ENCODE measurements around the gene RDH14.
A peak's percentile ranks its signal among the peaks of the same experiment; 100 is the strongest.

Gene RDH14

GRCh38 chr2:18559531-18560030, 872 bp downstream of the RDH14 start:
- DNase-seq: no peak

- DNase-seq: no peak
These were observed 2.0 kb downstream of the RDH14 start for GRCh38 chr2:18558458-18558857.

GRCh38 chr2:18557121-18557520, 3.3 kb downstream of the RDH14 start:
- DNase-seq: no peak

GRCh38 chr2:18552351-18553077, 7.9 kb downstream of the RDH14 start:
- DNase-seq: no peak

- DNase-seq: no peak
These were observed 8.8 kb downstream of the RDH14 start for GRCh38 chr2:18551623-18552022.

GRCh38 chr2:18551169-18551568, 9.3 kb downstream of the RDH14 start:
- DNase-seq: no peak

GRCh38 chr2:18550433-18550832, 10.0 kb downstream of the RDH14 start:
- no peak for DNase-seq

- no peak for DNase-seq
These were observed 11.4 kb downstream of the RDH14 start for GRCh38 chr2:18549083-18549482.

- no peak for DNase-seq
These were observed 11.8 kb downstream of the RDH14 start for GRCh38 chr2:18548621-18549020.

- DNase-seq: no peak
These were observed 13.9 kb downstream of the RDH14 start for GRCh38 chr2:18546567-18546966.

- DNase-seq: no peak
These were observed 15.1 kb downstream of the RDH14 start for GRCh38 chr2:18545384-18545783.

- no peak for DNase-seq
These were observed 16.3 kb downstream of the RDH14 start for GRCh38 chr2:18544171-18544570.

- no peak for DNase-seq
These were observed 19.6 kb downstream of the RDH14 start for GRCh38 chr2:18540872-18541271.

GRCh38 chr2:18536697-18537096, 23.8 kb downstream of the RDH14 start:
- DNase-seq: no peak

- no peak for DNase-seq
These were observed 24.4 kb downstream of the RDH14 start for GRCh38 chr2:18536100-18536499.

GRCh38 chr2:18531194-18531593, 29.3 kb downstream of the RDH14 start:
- no peak for DNase-seq

GRCh38 chr2:18527822-18528221, 32.6 kb downstream of the RDH14 start:
- DNase-seq: no peak

GRCh38 chr2:18527326-18527725, 33.1 kb downstream of the RDH14 start:
- no peak for DNase-seq

- DNase-seq: no peak
These were observed 34.0 kb downstream of the RDH14 start for GRCh38 chr2:18526429-18526828.

GRCh38 chr2:18525852-18526251, 34.6 kb downstream of the RDH14 start:
- no peak for DNase-seq

- DNase-seq: no peak
These were observed 35.2 kb downstream of the RDH14 start for GRCh38 chr2:18525236-18525635.

- no peak for DNase-seq
These were observed 37.8 kb downstream of the RDH14 start for GRCh38 chr2:18522484-18523146.

- peak; percentile 22 for DNase-seq
These were observed 39.7 kb downstream of the RDH14 start for GRCh38 chr2:18520451-18521425.
